PC-3 (cell line): ENCODE results near the gene ATXN7L3B.

ENCODE experiments used
- EZH2 ChIP-seq: fragments of 300-600 bp; sonication (generic); IDR thresholded peaks from one replicate; pipeline ENCODE4 v1.6.1; 2017; ENCODE audit warnings: antibody characterized with exemption, mild to moderate bottlenecking, low read length; ENCODE audit not compliant: unreplicated experiment
- TF ChIP-seq, protein P1 (sequence below): fragments of 300-600 bp; sonication (generic); conservative IDR thresholded peaks from 2 replicates; pipeline ENCODE4 v1.5.1; 2017; ENCODE audit warnings: antibody characterized with exemption, low read depth, mild to moderate bottlenecking, low read length

DNA sequence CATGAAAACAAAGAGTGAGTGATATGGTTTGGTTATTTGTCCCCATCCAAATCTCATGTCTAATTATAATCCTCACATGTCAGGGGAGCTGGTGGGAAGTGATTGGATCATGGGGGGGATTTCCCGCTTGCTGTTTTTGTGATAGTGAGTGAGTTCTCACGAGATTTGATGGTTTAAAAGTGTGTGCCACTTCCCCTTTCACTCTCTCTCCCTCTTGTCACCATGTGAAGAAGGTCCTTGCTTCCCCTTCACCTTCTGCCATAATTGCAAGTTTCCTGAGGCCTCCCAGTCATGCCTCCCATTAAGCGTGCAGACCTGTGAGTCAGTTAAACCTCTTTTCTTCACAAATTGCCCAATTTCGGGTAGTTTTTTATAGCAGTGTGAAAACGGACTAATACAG, 2.1 kb upstream of the ATXN7L3B start:
- TF ChIP-seq, protein P1, sequence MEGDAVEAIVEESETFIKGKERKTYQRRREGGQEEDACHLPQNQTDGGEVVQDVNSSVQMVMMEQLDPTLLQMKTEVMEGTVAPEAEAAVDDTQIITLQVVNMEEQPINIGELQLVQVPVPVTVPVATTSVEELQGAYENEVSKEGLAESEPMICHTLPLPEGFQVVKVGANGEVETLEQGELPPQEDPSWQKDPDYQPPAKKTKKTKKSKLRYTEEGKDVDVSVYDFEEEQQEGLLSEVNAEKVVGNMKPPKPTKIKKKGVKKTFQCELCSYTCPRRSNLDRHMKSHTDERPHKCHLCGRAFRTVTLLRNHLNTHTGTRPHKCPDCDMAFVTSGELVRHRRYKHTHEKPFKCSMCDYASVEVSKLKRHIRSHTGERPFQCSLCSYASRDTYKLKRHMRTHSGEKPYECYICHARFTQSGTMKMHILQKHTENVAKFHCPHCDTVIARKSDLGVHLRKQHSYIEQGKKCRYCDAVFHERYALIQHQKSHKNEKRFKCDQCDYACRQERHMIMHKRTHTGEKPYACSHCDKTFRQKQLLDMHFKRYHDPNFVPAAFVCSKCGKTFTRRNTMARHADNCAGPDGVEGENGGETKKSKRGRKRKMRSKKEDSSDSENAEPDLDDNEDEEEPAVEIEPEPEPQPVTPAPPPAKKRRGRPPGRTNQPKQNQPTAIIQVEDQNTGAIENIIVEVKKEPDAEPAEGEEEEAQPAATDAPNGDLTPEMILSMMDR = no peak
- TF ChIP-seq EZH2 = no peak
